A549 (cell line): ENCODE data around the gene MED28. TPM values are rescaled to one million over a fixed set of nuclear protein-coding genes. Genes with fewer than 3 reads are reported as not detected.

Experiments used
- ATAC-seq, 2 experiments: fragments of 200-7000 bp in 1 of 2; fragments of >200 bp in 1 of 2; cut with Nextera tagmentation in 1 of 2; cut with Tn5 transposase in 1 of 2; 3 replicates each; pipeline versions ENCODE4 v1.8.0 to v1.9.1; 2018 to 2020; ENCODE audit warnings: mild to moderate bottlenecking in 1 of 2, moderate library complexity in 1 of 2
- CTCF ChIA-PET: fragments of 300-600 bp; sonication (Branson Sonifier 250); formaldehyde crosslinking; extraction: SDS; loops from one replicate; lab custom pipeline; 2021; ENCODE audit warnings: antibody characterized with exemption, inconsistent platforms; lab: Yijun Ruan, JAX
- POLR2A ChIA-PET: fragments of 350-600 bp; formaldehyde crosslinking; extraction: SDS; loops from one replicate; lab custom pipeline; 2021; ENCODE audit warnings: antibody characterized with exemption, inconsistent platforms; lab: Yijun Ruan, JAX
- DNase-seq, 2 experiments: peaks; one replicate each; pipeline versions ENCODE4 v3.0.0 to v3.0.0-alpha.2; 2011 to 2016; ENCODE audit warnings: low read depth in 1 of 2, low spot score in 1 of 2
- FAIRE-seq: peaks from 2 replicates; lab custom pipeline; 2011; peaks lifted over from hg19 to GRCh38; lab: Jason Lieb, UNC
- H3K27ac ChIP-seq, 2 experiments: fragments of >200 bp; sonication (Bioruptor Twin); formaldehyde crosslinking; 3 replicates each; pipeline ENCODE4 v1.5.1; 2016 to 2017
- H3K4me1 ChIP-seq: fragments of >200 bp; sonication (Bioruptor Twin); formaldehyde crosslinking; 3 replicates; pipeline ENCODE4 v1.6.1; 2016
- H3K4me2 ChIP-seq: fragments of >200 bp; sonication (Bioruptor Twin); formaldehyde crosslinking; 3 replicates; pipeline ENCODE4 v1.6.1; 2016
- H3K4me3 ChIP-seq: fragments of >200 bp; sonication (Bioruptor Twin); formaldehyde crosslinking; 3 replicates; pipeline ENCODE4 v1.5.1; 2016
- H3K9me3 ChIP-seq: fragments of >200 bp; sonication (Bioruptor Twin); formaldehyde crosslinking; 3 replicates; pipeline ENCODE4 v1.6.1; 2016
- ATOH8 ChIP-seq: fragments of 250-450 bp; sonication (Bioruptor Pico); IDR thresholded peaks from 2 replicates; pipeline ENCODE4 v1.5.0; 2020; ENCODE audit warnings: low read depth, mild to moderate bottlenecking, moderate library complexity
- BHLHE40 ChIP-seq: IDR thresholded peaks from 2 replicates; pipeline ENCODE4 v1.6.1; 2012; ENCODE audit warnings: low read depth, low read length, inconsistent platforms
- CEBPB ChIP-seq, 2 experiments: fragments of >200 bp in 1 of 2; sonication (Bioruptor Twin) in 1 of 2; formaldehyde crosslinking in 1 of 2; IDR thresholded peaks; 2 replicates each; pipeline ENCODE4 v1.6.1; 2012 to 2016
- CHD4 ChIP-seq: fragments of 200-600 bp; sonication (generic); IDR thresholded peaks from 2 replicates; pipeline ENCODE4 v1.6.1; 2016; ENCODE audit warnings: antibody characterized with exemption, mild to moderate bottlenecking, borderline replicate concordance
- EHF ChIP-seq: fragments of 250-450 bp; sonication (Bioruptor Pico); IDR thresholded peaks from 2 replicates; pipeline ENCODE4 v1.5.0; 2020; ENCODE audit warnings: mild to moderate bottlenecking
- EHMT2 ChIP-seq: fragments of 200-600 bp; sonication (generic); IDR thresholded peaks from 2 replicates; pipeline ENCODE4 v1.6.1; 2016; ENCODE audit warnings: antibody characterized with exemption, low read depth, mild to moderate bottlenecking, moderate library complexity
- ESRRA ChIP-seq: fragments of 150-350 bp; IDR thresholded peaks from 2 replicates; pipeline ENCODE4 v1.6.1; 2014; ENCODE audit warnings: mild to moderate bottlenecking, low read length, borderline replicate concordance
- FOSL2 ChIP-seq, 2 experiments: fragments of 450-650 bp in 1 of 2; fragments of >200 bp in 1 of 2; sonication (Bioruptor Twin) in 1 of 2; formaldehyde crosslinking; IDR thresholded peaks; 2 replicates each; pipeline versions ENCODE4 v1.5.0 to v1.6.1; 2016 to 2020; ENCODE audit warnings: mild to moderate bottlenecking in 1 of 2, moderate library complexity in 1 of 2
- FOXS1 ChIP-seq: fragments of 250-450 bp; sonication (Bioruptor Pico); IDR thresholded peaks from 2 replicates; pipeline ENCODE4 v1.5.0; 2020; ENCODE audit warnings: mild to moderate bottlenecking, moderate library complexity
- HMGXB4 ChIP-seq: fragments of 250-450 bp; sonication (Bioruptor Pico); IDR thresholded peaks from 2 replicates; pipeline ENCODE4 v1.5.0; 2021; ENCODE audit warnings: mild to moderate bottlenecking, moderate library complexity, borderline replicate concordance
- KDM1A ChIP-seq: fragments of 200-600 bp; sonication (generic); IDR thresholded peaks from 2 replicates; pipeline ENCODE4 v1.6.1; 2016; ENCODE audit warnings: low read depth, mild to moderate bottlenecking
- KDM5A ChIP-seq: fragments of 200-600 bp; sonication (generic); IDR thresholded peaks from 2 replicates; pipeline ENCODE4 v1.6.1; 2016; ENCODE audit warnings: antibody characterized with exemption, mild to moderate bottlenecking
- MAFK ChIP-seq: fragments of 450-650 bp; IDR thresholded peaks from 2 replicates; pipeline ENCODE4 v1.6.1; 2014; ENCODE audit not compliant: partially characterized antibody
- NFE2L2 ChIP-seq: fragments of 150-350 bp; conservative IDR thresholded peaks from 2 replicates; pipeline ENCODE4 v1.6.1; 2014; ENCODE audit warnings: low read length
- NPAS2 ChIP-seq: fragments of 250-450 bp; sonication (Bioruptor Pico); IDR thresholded peaks from 2 replicates; pipeline ENCODE4 v1.8.0; 2022; ENCODE audit warnings: mild to moderate bottlenecking, moderate library complexity, borderline replicate concordance
- NR3C1 ChIP-seq: fragments of >200 bp; sonication (Bioruptor Twin); formaldehyde crosslinking; IDR thresholded peaks from 3 replicates; pipeline ENCODE4 v1.6.1; 2017
- PHF8 ChIP-seq: fragments of 200-600 bp; sonication (generic); IDR thresholded peaks from 2 replicates; pipeline ENCODE4 v1.6.1; 2016; ENCODE audit warnings: low read depth, mild to moderate bottlenecking, antibody characterized with exemption, moderate library complexity, borderline replicate concordance
- POLR2A ChIP-seq: IDR thresholded peaks from 2 replicates; pipeline ENCODE4 v1.6.1; 2012; ENCODE audit warnings: mild to moderate bottlenecking, low read length
- RAD21 ChIP-seq, 2 experiments: fragments of >200 bp in 1 of 2; sonication (Bioruptor Twin) in 1 of 2; formaldehyde crosslinking in 1 of 2; IDR thresholded peaks in 1 of 2; conservative IDR thresholded peaks in 1 of 2; 2 replicates in 1 of 2; 3 replicates in 1 of 2; pipeline ENCODE4 v1.6.1; 2012 to 2018; ENCODE audit warnings: inconsistent platforms in 1 of 2
- RCOR1 ChIP-seq: fragments of 150-350 bp; IDR thresholded peaks from 2 replicates; pipeline ENCODE4 v1.6.1; 2014; ENCODE audit warnings: antibody characterized with exemption, low read length, low read depth
- SMC3 ChIP-seq: fragments of >200 bp; sonication (Bioruptor Twin); formaldehyde crosslinking; IDR thresholded peaks from 3 replicates; pipeline ENCODE4 v1.6.1; 2018; ENCODE audit warnings: inconsistent platforms
- TFCP2L1 ChIP-seq: fragments of 250-450 bp; sonication (Bioruptor Pico); IDR thresholded peaks from 2 replicates; pipeline ENCODE4 v1.5.0; 2021; ENCODE audit warnings: mild to moderate bottlenecking
- ZFP36 ChIP-seq: fragments of 450-650 bp; IDR thresholded peaks from 2 replicates; pipeline ENCODE4 v1.6.1; 2014; ENCODE audit warnings: borderline replicate concordance; ENCODE audit not compliant: partially characterized antibody
- ZSCAN20 ChIP-seq: fragments of 250-450 bp; sonication (Bioruptor Pico); IDR thresholded peaks from 2 replicates; pipeline ENCODE4 v1.8.0; 2022; ENCODE audit warnings: mild to moderate bottlenecking, moderate library complexity
- WGBS: methylation state at CpG from one replicate; pipeline ENCODE4 v1.1.6; 2017; ENCODE audit errors: missing lambda C conversion rate; 5-methylcytosine and 5-hydroxymethylcytosine counted together
- polyA plus RNA-seq, 4 experiments: library from polyadenylated mRNA; depleted of rRNA in 3 of 4; stranded (reverse); fragments of >200 nt; fragmentation: RNase III in 1 of 4; extraction: RNeasy Plus Mini Kit Qiagen cat#74134 plus additional on column Dnase treatment in 1 of 4; gene quantifications; 2 replicates in 3 of 4; 3 replicates in 1 of 4; pipeline ENCODE4 v1.2.3, GENCODE V29; 2011 to 2017
- TF ChIP-seq, protein P1 (sequence below): fragments of 200-600 bp; sonication (generic); IDR thresholded peaks from 2 replicates; pipeline ENCODE4 v1.6.1; 2016; ENCODE audit warnings: antibody characterized with exemption, mild to moderate bottlenecking, moderate library complexity
- TF ChIP-seq, protein P2 (sequence below): fragments of >200 bp; sonication (Bioruptor Twin); formaldehyde crosslinking; IDR thresholded peaks from 3 replicates; pipeline ENCODE4 v1.5.1; 2016

Gene MED28
- polyA plus RNA-seq, 2 of the 4 experiments (the other 2 are of a cell fraction): 15.5 to 30.8 TPM

DNA sequence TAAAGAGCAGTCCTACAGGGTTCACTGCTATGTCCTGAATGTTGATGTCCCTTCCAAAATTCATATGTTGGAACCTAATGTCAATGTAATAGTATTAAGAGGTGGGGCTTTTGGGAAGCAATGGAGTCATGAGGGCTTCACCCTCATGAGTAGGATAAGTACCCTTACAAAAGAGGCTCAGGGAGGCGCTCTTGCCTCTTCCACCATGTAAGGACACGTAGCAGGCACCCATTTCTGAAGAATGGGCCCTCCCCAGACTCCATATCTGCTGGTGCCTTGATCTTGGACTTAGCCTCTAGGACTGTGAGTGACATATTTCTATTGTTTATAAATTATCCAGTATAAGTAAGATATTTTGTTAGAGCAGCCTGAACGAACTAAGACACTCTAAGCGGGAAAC is 15.8 kb downstream of the MED28 start (continued):
- TF ChIP-seq EHMT2 (no peak), ESRRA (no peak), FOXS1 (no peak), RCOR1 (no peak), EHF (CRISPR knock-in tag) (no peak), KDM5A (no peak), FOSL2 (IDR thresholded peaks at IDR 0.05) (no peak), FOSL2 (CRISPR knock-in tag; IDR thresholded peaks at IDR 0.05) (no peak)

DNA sequence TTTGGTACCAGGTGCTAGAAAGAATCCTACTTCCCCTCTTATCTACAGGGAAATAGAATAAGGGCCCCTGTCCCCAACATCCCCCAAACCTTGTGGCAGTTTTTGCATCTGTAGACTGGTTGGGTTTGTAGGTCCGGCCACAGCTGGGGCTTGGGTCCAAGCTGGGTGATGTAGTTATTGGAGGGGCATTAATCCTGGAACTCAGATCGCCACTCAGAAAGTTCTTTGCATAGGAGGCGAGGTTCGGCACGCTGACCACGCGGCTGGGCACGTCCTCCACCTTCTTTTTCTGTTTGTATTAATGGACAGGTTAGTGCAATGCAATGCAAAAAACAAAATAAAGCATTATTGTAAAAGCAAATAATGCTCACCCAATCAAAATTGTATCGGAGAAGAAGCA is 19.2 kb downstream of the MED28 start:
- no peak for DNase-seq
- TF ChIP-seq ZFP36 (no peak), TFCP2L1 (no peak)
- H3K27ac ChIP-seq: no peak overlapping the region
- no peak for FAIRE-seq
- no peak overlapping the region for H3K4me3 ChIP-seq
- CTCF ChIA-PET: no interaction called here
- no peaks in the 10 kb centered on the region for H3K4me1 ChIP-seq
- 91% methylated on average over 9 of the region's 9 CpGs for WGBS
- no peaks in the 10 kb centered on the region for H3K9me3 ChIP-seq
- no peak overlapping the region for H3K4me2 ChIP-seq
- POLR2A ChIA-PET: no interaction called here
- no peak for ATAC-seq

DNA sequence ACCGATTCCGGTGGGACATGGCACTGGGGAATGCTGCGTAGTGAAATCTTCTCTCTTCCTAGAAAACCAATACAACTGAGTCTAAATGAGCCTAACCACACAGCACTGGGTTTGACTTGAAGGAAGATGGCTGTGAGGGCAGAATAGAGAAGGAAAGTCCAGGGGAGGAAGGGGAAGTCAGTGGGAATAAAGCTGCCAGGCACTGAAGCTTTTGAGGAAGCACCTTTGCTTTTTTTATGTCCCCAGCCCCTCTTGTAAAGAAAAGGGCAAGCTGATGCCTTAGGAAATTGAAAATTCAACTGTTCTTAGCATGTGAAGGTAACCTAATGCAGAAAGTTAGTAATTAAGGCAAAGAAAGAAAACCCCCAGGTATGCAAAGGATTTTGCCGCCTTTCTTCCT is 20.6 kb downstream of the MED28 start:
- WGBS: 92% methylated on average over 4 of the region's 4 CpGs
- no peak for FAIRE-seq
- CTCF ChIA-PET: interaction anchor here (2.1 kb wide), 1 partner anchor 90 kb away, joined by 6 read pairs; no protein-coding TSS in a partner anchor

GRCh38 chr4:17636341-17636695 is 21.9 kb downstream of the MED28 start:
- H3K4me3 ChIP-seq: no peak overlapping the region
- no peaks in the 10 kb centered on the region for H3K9me3 ChIP-seq
- no peak for FAIRE-seq
- POLR2A ChIA-PET: no interaction called here
- no peak overlapping the region for H3K4me2 ChIP-seq
- 98% methylated on average over 5 of the region's 17 CpGs for WGBS
- no peak overlapping the region for H3K27ac ChIP-seq
- TF ChIP-seq NFE2L2 (no peak), POLR2A (no peak), MAFK (no peak), KDM1A (no peak), RAD21 (conservative IDR thresholded peaks at IDR 0.05 in 1 of 2, IDR thresholded peaks at IDR 0.05 in 1 of 2) (no peak), CEBPB (IDR thresholded peaks at IDR 0.05) (no peak), BHLHE40 (no peak), EHF (CRISPR knock-in tag) (no peak), NR3C1 (no peak), CHD4 (no peak), PHF8 (no peak), HMGXB4 (CRISPR knock-in tag) (no peak), NPAS2 (CRISPR knock-in tag) (no peak)
- TF ChIP-seq, protein P1, sequence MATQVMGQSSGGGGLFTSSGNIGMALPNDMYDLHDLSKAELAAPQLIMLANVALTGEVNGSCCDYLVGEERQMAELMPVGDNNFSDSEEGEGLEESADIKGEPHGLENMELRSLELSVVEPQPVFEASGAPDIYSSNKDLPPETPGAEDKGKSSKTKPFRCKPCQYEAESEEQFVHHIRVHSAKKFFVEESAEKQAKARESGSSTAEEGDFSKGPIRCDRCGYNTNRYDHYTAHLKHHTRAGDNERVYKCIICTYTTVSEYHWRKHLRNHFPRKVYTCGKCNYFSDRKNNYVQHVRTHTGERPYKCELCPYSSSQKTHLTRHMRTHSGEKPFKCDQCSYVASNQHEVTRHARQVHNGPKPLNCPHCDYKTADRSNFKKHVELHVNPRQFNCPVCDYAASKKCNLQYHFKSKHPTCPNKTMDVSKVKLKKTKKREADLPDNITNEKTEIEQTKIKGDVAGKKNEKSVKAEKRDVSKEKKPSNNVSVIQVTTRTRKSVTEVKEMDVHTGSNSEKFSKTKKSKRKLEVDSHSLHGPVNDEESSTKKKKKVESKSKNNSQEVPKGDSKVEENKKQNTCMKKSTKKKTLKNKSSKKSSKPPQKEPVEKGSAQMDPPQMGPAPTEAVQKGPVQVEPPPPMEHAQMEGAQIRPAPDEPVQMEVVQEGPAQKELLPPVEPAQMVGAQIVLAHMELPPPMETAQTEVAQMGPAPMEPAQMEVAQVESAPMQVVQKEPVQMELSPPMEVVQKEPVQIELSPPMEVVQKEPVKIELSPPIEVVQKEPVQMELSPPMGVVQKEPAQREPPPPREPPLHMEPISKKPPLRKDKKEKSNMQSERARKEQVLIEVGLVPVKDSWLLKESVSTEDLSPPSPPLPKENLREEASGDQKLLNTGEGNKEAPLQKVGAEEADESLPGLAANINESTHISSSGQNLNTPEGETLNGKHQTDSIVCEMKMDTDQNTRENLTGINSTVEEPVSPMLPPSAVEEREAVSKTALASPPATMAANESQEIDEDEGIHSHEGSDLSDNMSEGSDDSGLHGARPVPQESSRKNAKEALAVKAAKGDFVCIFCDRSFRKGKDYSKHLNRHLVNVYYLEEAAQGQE: no peak
- TF ChIP-seq, protein P2, sequence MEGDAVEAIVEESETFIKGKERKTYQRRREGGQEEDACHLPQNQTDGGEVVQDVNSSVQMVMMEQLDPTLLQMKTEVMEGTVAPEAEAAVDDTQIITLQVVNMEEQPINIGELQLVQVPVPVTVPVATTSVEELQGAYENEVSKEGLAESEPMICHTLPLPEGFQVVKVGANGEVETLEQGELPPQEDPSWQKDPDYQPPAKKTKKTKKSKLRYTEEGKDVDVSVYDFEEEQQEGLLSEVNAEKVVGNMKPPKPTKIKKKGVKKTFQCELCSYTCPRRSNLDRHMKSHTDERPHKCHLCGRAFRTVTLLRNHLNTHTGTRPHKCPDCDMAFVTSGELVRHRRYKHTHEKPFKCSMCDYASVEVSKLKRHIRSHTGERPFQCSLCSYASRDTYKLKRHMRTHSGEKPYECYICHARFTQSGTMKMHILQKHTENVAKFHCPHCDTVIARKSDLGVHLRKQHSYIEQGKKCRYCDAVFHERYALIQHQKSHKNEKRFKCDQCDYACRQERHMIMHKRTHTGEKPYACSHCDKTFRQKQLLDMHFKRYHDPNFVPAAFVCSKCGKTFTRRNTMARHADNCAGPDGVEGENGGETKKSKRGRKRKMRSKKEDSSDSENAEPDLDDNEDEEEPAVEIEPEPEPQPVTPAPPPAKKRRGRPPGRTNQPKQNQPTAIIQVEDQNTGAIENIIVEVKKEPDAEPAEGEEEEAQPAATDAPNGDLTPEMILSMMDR: no peak
- TF ChIP-seq, all 56 proteins: peak for 0
- DNase-seq: no peak
- no peaks in the 10 kb centered on the region for H3K4me1 ChIP-seq
- CTCF ChIA-PET: interaction anchor here (0.6 to 2.4 kb wide), 11 partner anchors 9 to 958 kb away, joined by 3 to 9 read pairs (median 3); no protein-coding TSS in a partner anchor
- peak; percentile 47 to 49; a peak in 5 of 6 replicates for ATAC-seq

More for the DNA sequence above, 20.6 kb downstream of the MED28 start:
- POLR2A ChIA-PET: no interaction called here
- H3K4me2 ChIP-seq: no peak overlapping the region
- no peaks in the 10 kb centered on the region for H3K9me3 ChIP-seq
- H3K4me1 ChIP-seq: no peaks in the 10 kb centered on the region
- no peak for DNase-seq
- TF ChIP-seq ATOH8 (no peak), NR3C1 (no peak), SMC3 (no peak), ZSCAN20 (no peak)
- TF ChIP-seq, all 56 proteins: peak for 0
- Histone ChIP-seq H3K4me3 (no peak overlapping the region), H3K27ac (no peak overlapping the region)
- no peak for ATAC-seq
